CD4-positive, alpha-beta T cell (primary cell): ENCODE data around the gene COX17. TPM values are rescaled to one million over a fixed set of nuclear protein-coding genes. Genes with fewer than 3 reads are reported as not detected.

Experiments
- ATAC-seq: fragments of 200-7000 bp; cut with Tn5 transposase; one replicate; pipeline ENCODE4 v1.10.0; 2022; ENCODE audit warnings: mild to moderate bottlenecking; ENCODE audit not compliant: poor library complexity
- CTCF ChIA-PET: fragments of 350-600 bp; sonication (Branson Sonifier 250); formaldehyde crosslinking; loops from one replicate; lab custom pipeline; 2021; ENCODE audit warnings: antibody characterized with exemption, inconsistent platforms; lab: Charles Lee
- POLR2A ChIA-PET: fragments of 350-600 bp; sonication (Branson Sonifier 250); formaldehyde crosslinking; loops from one replicate; lab custom pipeline; 2021; ENCODE audit warnings: antibody characterized with exemption, inconsistent platforms; lab: Charles Lee
- DNase-seq, 14 experiments: peaks; one replicate each; pipeline ENCODE4 v3.0.0-alpha.2; 2013 to 2020; ENCODE audit warnings: mixed read lengths in 2 of 14
- H3K27ac ChIP-seq, 2 donors: one replicate each; pipeline versions ENCODE4 v1.5.1 to v1.7.0; 2013; ENCODE audit warnings: low read length in 2 of 2, low read depth in 1 of 2, mild to moderate bottlenecking in 1 of 2
- H3K27me3 ChIP-seq, 2 experiments: 1 replicate in 1 of 2; 2 replicates in 1 of 2; pipeline versions ENCODE4 v1.6.1 to v1.7.0; 2013; ENCODE audit warnings: low read length in 2 of 2, control low read depth in 1 of 2, mild to moderate bottlenecking in 1 of 2, moderate library complexity in 1 of 2; ENCODE audit not compliant: insufficient read depth in 2 of 2, control insufficient read depth in 1 of 2
- H3K36me3 ChIP-seq: one replicate; pipeline ENCODE4 v1.6.1; 2013; ENCODE audit warnings: low read length, control low read depth; ENCODE audit not compliant: insufficient read depth
- H3K4me1 ChIP-seq: one replicate; pipeline ENCODE4 v1.6.1; 2013; ENCODE audit warnings: low read length, control low read depth; ENCODE audit not compliant: insufficient read depth
- H3K4me3 ChIP-seq: one replicate; pipeline ENCODE4 v1.5.1; 2013; ENCODE audit warnings: mild to moderate bottlenecking, low read length, moderate library complexity
- H3K9me3 ChIP-seq, 2 experiments: 1 replicate in 1 of 2; 2 replicates in 1 of 2; pipeline versions ENCODE4 v1.6.1 to v1.7.0; 2013; ENCODE audit warnings: low read length in 2 of 2, mild to moderate bottlenecking in 2 of 2, control low read depth in 1 of 2, moderate library complexity in 1 of 2; ENCODE audit not compliant: control insufficient read depth in 1 of 2, insufficient read depth in 1 of 2
- H3K27ac Mint-ChIP-seq: one replicate; pipeline ENCODE4 v1.8.0; 2020; ENCODE audit warnings: mixed read lengths
- H3K27me3 Mint-ChIP-seq: one replicate; pipeline ENCODE4 v1.8.0; 2021; ENCODE audit warnings: mixed read lengths
- H3K36me3 Mint-ChIP-seq: one replicate; pipeline ENCODE4 v1.8.0; 2021; ENCODE audit warnings: low read depth, mixed read lengths
- H3K4me1 Mint-ChIP-seq: one replicate; pipeline ENCODE4 v1.8.0; 2021; ENCODE audit warnings: low read depth, mixed read lengths
- H3K4me3 Mint-ChIP-seq: one replicate; pipeline ENCODE4 v1.8.0; 2020; ENCODE audit warnings: mild to moderate bottlenecking, mixed read lengths
- H3K9me3 Mint-ChIP-seq: one replicate; pipeline ENCODE4 v1.8.0; 2020; ENCODE audit warnings: mixed read lengths
- CTCF ChIP-seq: fragments of 200-600 bp; IDR thresholded peaks from one replicate; pipeline ENCODE4 v1.8.0; 2022; ENCODE audit warnings: antibody characterized with exemption, mild to moderate bottlenecking
- intact Hi-C, 2 experiments: fragments of 100-400 bp; cut with DNase I in 1 of 2; cut with micrococcal nuclease in 1 of 2; formaldehyde crosslinking; loops; one replicate each; pipeline versions ENCODE4 v1.15.1 to v1.9.0; 2023 to 2025; cut with DNase I, micrococcal nuclease
- total RNA-seq, 174 experiments: library from RNA in 2 of 174; stranded (reverse) in 2 of 174; gene quantifications; one replicate each; pipeline ENCODE4 v1.2.3 and lab custom pipeline; 2021 to 2026

The COX17 gene
- total RNA-seq, 2 experiments from 2014 or later: 24.6 to 26.3 TPM

- ChIA-PET POLR2A (no interaction called here), CTCF (no interaction called here)
- peaks cover 12% of the 10 kb centered on the region for H3K27me3 Mint-ChIP-seq
- intact Hi-C loops: no loop called here
- Histone ChIP-seq H3K27me3 (no peaks in the 10 kb centered on the region), H3K4me1 (peaks cover 21% of the 10 kb centered on the region), H3K4me3 (no peak overlapping the region), H3K9me3 (peaks cover 0 to 3% of the 10 kb centered on the region in 2 experiments), H3K36me3 (no peaks in the 10 kb centered on the region), H3K27ac (no peak overlapping the region)
- no peak for TF ChIP-seq CTCF
- H3K4me1 Mint-ChIP-seq: no peaks in the 10 kb centered on the region
- DNase-seq (no peak), ATAC-seq (no peak)
- H3K9me3 Mint-ChIP-seq: no peaks in the 10 kb centered on the region
- H3K4me3 Mint-ChIP-seq: no peak overlapping the region
- no peak overlapping the region for H3K27ac Mint-ChIP-seq
- no peaks in the 10 kb centered on the region for H3K36me3 Mint-ChIP-seq
Observed at GRCh38 chr3:119632216-119632615, 45.0 kb downstream of the COX17 start.

GRCh38 chr3:119631516-119631915 lies 45.7 kb downstream of the COX17 start:
- peaks cover 0 to 3% of the 10 kb centered on the region in 2 experiments for H3K9me3 ChIP-seq
- CTCF ChIA-PET: no interaction called here
- H3K27me3 ChIP-seq: no peaks in the 10 kb centered on the region
- peaks cover 19% of the 10 kb centered on the region for H3K27me3 Mint-ChIP-seq
- POLR2A ChIA-PET: no interaction called here
- H3K4me1 ChIP-seq: peaks cover 27% of the 10 kb centered on the region
- no peak for DNase-seq
- no peaks in the 10 kb centered on the region for H3K36me3 Mint-ChIP-seq
- H3K4me1 Mint-ChIP-seq: no peaks in the 10 kb centered on the region
- no peak overlapping the region for H3K27ac Mint-ChIP-seq
- no peak for TF ChIP-seq CTCF
- no peaks in the 10 kb centered on the region for H3K36me3 ChIP-seq
- no peaks in the 10 kb centered on the region for H3K9me3 Mint-ChIP-seq
- no peak overlapping the region for H3K4me3 Mint-ChIP-seq
- no peak overlapping the region for H3K4me3 ChIP-seq
- no peak overlapping the region for H3K27ac ChIP-seq
- intact Hi-C loops: no loop called here
- no peak for ATAC-seq

- ChIA-PET CTCF (no interaction called here), POLR2A (no interaction called here)
- Mint-ChIP-seq H3K4me3 (no peak overlapping the region), H3K27me3 (peaks cover 25% of the 10 kb centered on the region), H3K4me1 (no peaks in the 10 kb centered on the region), H3K36me3 (no peaks in the 10 kb centered on the region), H3K9me3 (no peaks in the 10 kb centered on the region), H3K27ac (no peak overlapping the region)
- Histone ChIP-seq H3K4me1 (peaks cover 33% of the 10 kb centered on the region), H3K9me3 (peaks cover 0 to 3% of the 10 kb centered on the region in 2 experiments), H3K27ac (no peak overlapping the region), H3K27me3 (no peaks in the 10 kb centered on the region), H3K36me3 (no peaks in the 10 kb centered on the region), H3K4me3 (no peak overlapping the region)
- TF ChIP-seq CTCF: no peak
- intact Hi-C loops: no loop called here
- ATAC-seq (no peak), DNase-seq (no peak)
Observed at GRCh38 chr3:119630880-119631329, 46.3 kb downstream of the COX17 start.
